Stimulated activated naive CD4-positive, alpha-beta T cell treated with Interleukin-2 at 50 U/mL for 16 hours (primary cell): Measurements from ENCODE around the gene GDF15.

Experiments
- DNase-seq: peaks from one replicate; lab custom pipeline; 2025; lab: John Stamatoyannopoulos, UW

GDF15 gene

GRCh38 chr19:18419195-18419698 lies 33.3 kb downstream of the GDF15 start, which contains the start of gene SSBP4:
SSBP4 (plus strand) TSS chr19:18419398; CDS start chr19:18419649, 251 bp downstream.
- peak; percentile 73 for DNase-seq

DNA sequence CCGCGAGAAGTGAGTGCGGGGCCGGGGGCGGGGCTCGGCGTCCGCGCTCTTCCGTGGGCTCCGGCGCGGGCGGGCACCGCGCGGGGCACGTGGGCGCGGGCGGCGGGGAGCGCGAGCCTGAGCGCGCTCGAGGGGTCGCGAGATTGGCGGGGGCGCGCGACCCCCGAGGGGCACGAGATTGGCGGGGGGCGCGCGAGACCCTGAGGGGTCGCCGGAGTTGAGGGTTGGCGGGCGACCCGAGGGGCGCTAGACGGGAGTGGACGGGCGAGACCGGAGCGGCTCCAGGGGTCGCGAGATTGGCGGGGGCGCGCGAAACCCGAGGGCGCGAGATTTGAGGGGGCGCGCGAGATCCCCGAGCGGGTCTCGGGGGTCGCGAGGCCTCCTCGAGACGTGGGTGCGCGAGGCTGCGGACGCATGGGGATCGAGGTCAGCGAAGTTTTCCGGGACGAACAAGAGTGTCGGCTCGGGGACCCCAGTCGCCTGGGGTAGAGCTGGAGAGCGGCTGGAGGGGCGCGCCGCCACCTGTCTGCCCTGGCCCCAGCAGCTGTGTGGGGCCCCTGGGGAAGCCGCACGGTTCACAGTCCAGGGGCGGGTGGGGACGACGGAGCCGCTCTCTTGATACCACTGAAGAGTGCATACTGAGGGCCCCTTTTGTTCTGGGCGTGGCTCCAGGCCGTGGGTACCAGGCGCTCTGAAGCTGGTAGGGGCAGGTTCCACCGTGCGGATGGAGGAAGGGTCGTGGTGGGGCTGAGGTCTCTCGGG lies 33.9 kb downstream of the GDF15 start:
- peak; percentile 63 for DNase-seq

- no peak for DNase-seq
Measured at GRCh38 chr19:18420930-18421329, 35.0 kb downstream of the GDF15 start.

DNA sequence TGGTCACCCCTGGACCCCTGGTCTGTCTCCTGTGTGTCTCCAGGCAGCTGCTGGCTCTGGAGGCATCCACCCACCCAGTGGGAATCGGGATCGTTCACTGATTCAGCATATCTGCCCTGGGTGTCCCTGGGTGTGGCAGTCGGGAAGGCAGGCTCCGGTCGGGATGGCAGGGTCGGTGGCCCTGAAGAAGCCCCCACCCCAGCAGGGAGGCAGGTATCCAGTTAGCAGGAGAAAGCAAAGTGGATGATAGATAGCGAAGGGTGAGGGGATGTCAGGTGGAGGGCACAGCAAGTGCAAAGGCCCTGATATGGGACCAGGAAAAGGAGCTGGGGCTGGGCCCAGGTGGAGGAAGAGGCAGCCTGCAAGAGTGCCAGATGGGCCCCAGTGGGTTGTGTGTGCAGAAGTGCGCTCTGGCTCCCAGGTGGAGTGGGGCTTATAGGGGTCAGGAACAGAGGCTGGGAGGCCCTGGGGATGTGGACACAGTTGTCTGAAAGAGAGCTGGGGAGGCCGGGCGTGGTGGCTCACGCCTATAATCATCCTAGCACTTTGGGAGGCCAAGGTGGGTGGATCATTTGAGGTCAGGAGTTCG lies 35.5 kb downstream of the GDF15 start:
- DNase-seq, result no peak

GRCh38 chr19:18422530-18423191 lies 36.7 kb downstream of the GDF15 start:
- peak; percentile 32 for DNase-seq

DNA sequence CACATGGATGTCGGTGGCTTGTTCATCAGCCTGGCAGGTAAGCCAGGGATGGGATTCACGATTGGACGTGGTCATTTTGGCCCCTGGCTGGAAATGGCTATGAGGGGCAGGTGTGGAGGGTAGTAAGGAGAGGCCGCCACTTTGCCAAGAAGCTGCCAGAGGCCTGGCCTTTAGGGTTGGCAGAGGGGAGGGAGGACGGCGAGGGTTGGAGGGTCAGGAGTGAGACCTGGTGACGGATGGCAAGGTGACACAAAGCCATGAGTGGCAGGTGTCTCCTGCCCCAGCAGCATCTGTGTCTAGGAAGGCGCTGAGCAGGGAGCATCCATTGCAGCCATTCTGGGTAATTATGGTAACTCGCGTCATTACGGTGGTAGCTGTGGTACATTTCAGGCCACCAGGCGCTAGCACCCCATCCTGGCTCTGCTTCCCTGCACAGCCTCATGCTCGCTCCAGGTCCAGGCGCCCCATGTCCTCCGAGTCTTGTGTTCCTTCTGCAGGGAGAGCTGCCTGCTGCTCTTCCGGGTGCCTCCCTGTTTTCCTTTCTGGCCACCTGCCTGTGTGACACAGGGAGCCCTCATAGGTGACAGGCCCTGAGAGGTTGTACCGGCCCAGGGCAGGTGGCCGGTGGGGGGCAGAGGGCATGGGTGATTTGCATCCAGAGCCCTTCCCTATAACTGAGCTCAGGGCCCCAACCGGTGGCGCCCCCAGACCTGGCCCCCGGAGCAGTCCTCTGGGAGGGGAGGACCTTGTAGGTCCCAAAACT lies 37.5 kb downstream of the GDF15 start:
- DNase-seq, result no peak

- DNase-seq, result no peak
Measured at GRCh38 chr19:18424122-18424889, 38.3 kb downstream of the GDF15 start.

DNA sequence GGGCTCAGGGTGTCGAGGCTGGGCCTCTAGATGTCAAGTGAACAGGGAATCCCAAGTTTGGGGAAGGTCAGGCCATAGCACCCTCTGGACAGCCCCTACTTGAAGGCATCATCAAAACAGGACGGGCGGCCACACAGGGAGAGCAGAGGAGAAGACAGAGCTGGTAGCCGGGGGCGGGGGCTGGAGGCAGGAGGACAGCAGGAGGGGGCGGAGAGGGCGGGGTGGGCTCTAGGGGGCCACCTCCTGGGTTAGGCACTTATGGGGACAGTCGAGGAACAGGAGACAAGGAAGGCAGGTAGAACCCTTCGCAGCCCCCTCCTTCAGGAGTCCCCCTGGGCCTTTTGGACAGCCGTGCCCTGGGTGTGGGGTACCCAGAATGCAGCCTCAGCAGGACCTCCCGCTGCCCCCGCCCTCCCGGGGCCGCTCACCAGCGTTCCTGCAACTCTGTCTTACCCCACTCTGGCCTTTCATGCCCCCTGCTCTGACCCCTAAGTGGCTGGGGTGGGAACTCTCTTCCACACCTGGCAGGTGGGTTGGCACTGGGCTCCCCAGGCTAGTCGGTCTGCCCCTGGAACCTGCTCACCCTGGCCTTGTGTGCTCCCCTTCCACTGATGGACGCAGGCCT lies 39.0 kb downstream of the GDF15 start:
- no peak for DNase-seq

DNA sequence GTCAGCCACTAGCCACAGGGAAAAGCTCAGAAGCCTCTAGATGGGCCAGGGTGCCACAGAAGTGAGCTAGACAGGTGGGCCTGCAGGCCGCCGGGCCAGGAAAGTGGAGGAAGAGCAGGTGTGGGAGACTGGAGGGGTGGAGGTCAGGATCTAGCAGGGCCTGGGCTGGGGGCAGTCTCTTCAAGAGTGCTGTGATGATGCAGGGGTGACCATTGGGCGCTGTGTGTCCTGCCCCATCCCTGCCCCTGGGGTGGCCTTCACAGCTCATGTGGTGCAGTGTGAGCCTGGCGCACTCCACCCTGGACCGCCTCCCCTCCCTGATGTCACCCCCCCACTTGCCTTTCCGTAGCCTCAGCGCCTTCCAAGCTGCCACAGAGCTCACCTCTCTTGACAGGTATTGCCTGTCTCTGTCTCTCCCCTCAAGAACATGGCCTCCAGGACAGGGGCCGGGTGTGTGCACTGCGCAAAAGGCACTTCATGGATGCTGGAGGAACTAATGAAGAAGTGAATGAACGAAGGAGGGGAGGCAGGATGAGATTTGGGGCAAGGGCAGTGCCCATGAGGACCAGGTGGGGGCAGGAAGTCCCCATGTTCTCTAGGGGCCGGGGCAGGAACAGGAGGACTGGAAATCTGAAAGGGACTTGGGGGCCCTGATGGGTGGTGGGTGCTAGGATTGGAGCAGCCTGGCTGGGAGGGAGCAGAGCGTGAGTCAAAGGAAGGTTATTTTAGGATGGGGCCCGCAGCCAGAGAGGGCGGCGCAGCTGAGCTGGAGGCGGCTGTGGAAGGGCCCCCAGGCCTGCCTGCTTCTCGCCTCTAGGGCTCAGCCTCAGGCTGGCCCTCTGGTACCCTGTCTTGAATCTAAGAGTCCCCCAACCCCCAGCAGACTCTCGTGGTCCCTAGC lies 39.8 kb downstream of the GDF15 start:
- DNase-seq, result no peak

DNA sequence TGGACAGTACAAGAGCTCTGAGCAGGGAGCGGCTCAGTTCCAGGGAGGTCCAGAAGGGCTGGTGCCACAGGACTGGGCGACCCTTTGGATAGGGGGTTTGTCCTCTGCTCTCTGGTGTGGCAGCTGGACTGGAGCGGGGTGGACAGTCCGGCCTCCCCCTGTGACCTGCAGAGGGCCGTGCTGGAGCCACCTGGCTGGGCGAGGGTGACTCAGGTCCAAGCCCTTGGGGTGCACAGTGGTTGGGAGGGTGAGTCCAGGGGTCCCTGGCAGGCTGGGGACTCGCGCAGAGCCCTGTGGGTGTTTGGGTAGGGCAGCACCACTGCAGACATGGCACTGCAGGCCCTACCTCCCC lies 40.4 kb downstream of the GDF15 start:
- DNase-seq, result no peak

- no peak for DNase-seq
Measured at GRCh38 chr19:18427080-18427742, 41.3 kb downstream of the GDF15 start.

DNA sequence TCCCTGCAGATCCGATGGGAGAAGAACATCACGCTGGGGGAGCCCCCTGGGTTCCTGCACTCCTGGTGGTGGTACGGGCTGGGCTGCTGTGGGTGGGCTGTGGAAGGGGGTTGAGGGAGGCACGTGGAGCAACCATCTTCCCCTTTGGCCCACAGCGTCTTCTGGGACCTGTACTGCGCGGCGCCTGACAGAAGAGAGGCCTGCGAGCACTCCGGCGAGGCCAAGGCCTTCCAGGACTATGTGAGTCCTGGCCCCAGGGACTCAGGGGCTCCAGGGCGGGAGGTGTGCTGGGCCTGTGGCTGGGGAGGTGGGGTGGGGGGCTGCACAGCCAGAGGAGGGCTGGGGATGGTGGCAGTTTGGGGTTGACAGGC lies 41.8 kb downstream of the GDF15 start:
- DNase-seq, result no peak

GRCh38 chr19:18428173-18428786 lies 42.3 kb downstream of the GDF15 start:
- no peak for DNase-seq

- DNase-seq, result peak; percentile 72
Measured at GRCh38 chr19:18428787-18429674, 43.1 kb downstream of the GDF15 start.

- DNase-seq, result no peak
Measured at GRCh38 chr19:18429717-18430416, 43.9 kb downstream of the GDF15 start.

DNA sequence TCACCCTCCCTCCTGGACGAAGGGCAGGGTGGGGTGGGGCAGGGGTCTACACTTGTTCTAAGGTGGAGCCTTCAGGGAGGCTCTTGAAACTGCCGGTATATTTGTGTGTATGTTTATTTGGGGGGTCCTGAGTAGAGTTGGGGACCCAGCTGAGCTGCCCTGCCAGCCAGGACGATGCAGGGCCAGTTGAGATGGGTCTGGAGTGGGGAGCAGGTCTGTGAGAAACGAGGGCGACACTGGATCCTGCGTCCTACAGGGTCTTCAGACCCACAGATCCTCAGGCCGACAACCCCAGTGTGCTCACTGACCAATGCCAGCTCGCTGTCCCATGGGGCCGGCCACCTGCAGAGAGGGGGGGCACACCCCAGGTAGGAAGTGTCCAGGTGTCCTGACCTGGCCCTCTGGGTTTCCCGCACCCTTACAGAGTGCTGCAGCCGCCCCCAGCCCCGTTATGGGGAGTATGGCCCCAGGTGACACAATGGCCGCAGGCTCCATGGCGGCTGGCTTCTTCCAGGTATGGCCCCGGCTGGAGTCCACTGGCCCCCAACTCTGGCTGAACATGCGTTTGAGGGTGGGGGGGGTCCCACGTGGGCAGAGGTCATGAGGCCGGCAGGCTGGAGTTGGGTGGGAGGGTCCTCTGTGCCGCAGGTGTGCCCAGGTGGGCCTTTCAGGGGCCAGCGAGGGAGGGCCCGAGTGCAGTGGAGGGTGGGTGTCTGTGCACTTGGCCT lies 44.6 kb downstream of the GDF15 start:
- DNase-seq, result no peak
